Ishikawa (cell line): ENCODE measurements around the gene C16orf78.

Experiments
- CEBPB ChIP-seq: IDR thresholded peaks from 2 replicates; pipeline ENCODE4 v1.6.1; 2012
- CREB1 ChIP-seq: IDR thresholded peaks from 2 replicates; pipeline ENCODE4 v1.6.1; 2012; ENCODE audit warnings: low read depth
- RAD21 ChIP-seq: IDR thresholded peaks from 2 replicates; pipeline ENCODE4 v1.6.1; 2012; ENCODE audit warnings: low read depth
- TAF1 ChIP-seq: IDR thresholded peaks from 2 replicates; pipeline ENCODE4 v1.6.1; 2012; ENCODE audit warnings: low read depth, mild to moderate bottlenecking
- TCF12 ChIP-seq: IDR thresholded peaks from 2 replicates; pipeline ENCODE4 v1.6.1; 2012; ENCODE audit warnings: low read depth
- TEAD4 ChIP-seq: IDR thresholded peaks from 2 replicates; pipeline ENCODE4 v1.6.1; 2012
- TF ChIP-seq, protein P1 (sequence below): IDR thresholded peaks from 2 replicates; pipeline ENCODE4 v1.6.1; 2012; ENCODE audit warnings: low read depth, mild to moderate bottlenecking
- TF ChIP-seq, protein P2 (sequence below): IDR thresholded peaks from 2 replicates; pipeline ENCODE4 v1.6.1; 2012
- TF ChIP-seq, protein P3 (sequence below): IDR thresholded peaks from 2 replicates; pipeline ENCODE4 v1.6.1; 2012

DNA sequence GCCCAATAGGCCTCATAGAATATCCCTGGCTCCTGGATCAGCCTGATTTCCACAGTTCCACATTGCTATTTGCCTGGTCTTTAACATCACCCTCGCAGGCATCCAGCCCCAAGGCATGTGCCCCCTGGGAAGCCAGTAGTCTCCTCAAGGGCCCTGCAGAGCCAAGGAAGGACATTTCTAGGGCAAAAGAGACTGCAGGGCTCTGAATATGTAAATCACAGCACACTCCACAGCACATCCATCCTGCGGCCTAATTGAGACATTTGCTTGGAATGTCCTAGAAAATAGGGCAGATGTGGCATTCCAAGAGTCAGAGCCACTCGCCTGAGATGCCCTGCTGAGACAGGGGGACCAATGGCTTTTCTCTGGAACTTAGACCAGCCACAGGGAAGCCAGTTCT lies 11.4 kb upstream of the C16orf78 start:
- TF ChIP-seq CEBPB (no peak), TEAD4 (no peak), RAD21 (no peak), CREB1 (no peak), TCF12 (no peak), TAF1 (no peak)
- TF ChIP-seq, protein P1, sequence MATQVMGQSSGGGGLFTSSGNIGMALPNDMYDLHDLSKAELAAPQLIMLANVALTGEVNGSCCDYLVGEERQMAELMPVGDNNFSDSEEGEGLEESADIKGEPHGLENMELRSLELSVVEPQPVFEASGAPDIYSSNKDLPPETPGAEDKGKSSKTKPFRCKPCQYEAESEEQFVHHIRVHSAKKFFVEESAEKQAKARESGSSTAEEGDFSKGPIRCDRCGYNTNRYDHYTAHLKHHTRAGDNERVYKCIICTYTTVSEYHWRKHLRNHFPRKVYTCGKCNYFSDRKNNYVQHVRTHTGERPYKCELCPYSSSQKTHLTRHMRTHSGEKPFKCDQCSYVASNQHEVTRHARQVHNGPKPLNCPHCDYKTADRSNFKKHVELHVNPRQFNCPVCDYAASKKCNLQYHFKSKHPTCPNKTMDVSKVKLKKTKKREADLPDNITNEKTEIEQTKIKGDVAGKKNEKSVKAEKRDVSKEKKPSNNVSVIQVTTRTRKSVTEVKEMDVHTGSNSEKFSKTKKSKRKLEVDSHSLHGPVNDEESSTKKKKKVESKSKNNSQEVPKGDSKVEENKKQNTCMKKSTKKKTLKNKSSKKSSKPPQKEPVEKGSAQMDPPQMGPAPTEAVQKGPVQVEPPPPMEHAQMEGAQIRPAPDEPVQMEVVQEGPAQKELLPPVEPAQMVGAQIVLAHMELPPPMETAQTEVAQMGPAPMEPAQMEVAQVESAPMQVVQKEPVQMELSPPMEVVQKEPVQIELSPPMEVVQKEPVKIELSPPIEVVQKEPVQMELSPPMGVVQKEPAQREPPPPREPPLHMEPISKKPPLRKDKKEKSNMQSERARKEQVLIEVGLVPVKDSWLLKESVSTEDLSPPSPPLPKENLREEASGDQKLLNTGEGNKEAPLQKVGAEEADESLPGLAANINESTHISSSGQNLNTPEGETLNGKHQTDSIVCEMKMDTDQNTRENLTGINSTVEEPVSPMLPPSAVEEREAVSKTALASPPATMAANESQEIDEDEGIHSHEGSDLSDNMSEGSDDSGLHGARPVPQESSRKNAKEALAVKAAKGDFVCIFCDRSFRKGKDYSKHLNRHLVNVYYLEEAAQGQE: no peak
- TF ChIP-seq, protein P2, sequence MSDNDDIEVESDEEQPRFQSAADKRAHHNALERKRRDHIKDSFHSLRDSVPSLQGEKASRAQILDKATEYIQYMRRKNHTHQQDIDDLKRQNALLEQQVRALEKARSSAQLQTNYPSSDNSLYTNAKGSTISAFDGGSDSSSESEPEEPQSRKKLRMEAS: no peak
- TF ChIP-seq, protein P3, sequence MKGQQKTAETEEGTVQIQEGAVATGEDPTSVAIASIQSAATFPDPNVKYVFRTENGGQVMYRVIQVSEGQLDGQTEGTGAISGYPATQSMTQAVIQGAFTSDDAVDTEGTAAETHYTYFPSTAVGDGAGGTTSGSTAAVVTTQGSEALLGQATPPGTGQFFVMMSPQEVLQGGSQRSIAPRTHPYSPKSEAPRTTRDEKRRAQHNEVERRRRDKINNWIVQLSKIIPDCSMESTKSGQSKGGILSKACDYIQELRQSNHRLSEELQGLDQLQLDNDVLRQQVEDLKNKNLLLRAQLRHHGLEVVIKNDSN: no peak
